Psoas muscle (tissue), 8 donors: Measurements from ENCODE around the gene PSMA1. TPM values are rescaled to one million over a fixed set of nuclear protein-coding genes. Genes with fewer than 3 reads are reported as not detected.

Experiments used
- ATAC-seq, 4 donors: fragments of 200-7000 bp; cut with Tn5 transposase; one replicate each; pipeline ENCODE4 v1.9.1; 2020; ENCODE audit warnings: moderate library complexity in 3 of 4, mild to moderate bottlenecking in 2 of 4
- DNase-seq, 2 donors: peaks; one replicate each; pipeline ENCODE4 v3.0.0-alpha.2; 2020
- H3K27ac ChIP-seq: fragments of 200-600 bp; one replicate; pipeline ENCODE4 v1.8.0; 2022
- H3K27me3 ChIP-seq, 3 donors: fragments of 200-600 bp in 1 of 3; one replicate each; pipeline versions ENCODE4 v1.6.1 to v1.8.0; 2013 to 2022; ENCODE audit warnings: low read length in 2 of 3, mild to moderate bottlenecking in 2 of 3, moderate library complexity in 1 of 3; ENCODE audit not compliant: insufficient read depth in 3 of 3
- H3K36me3 ChIP-seq, 2 donors: fragments of 200-600 bp in 1 of 2; one replicate each; pipeline versions ENCODE4 v1.6.1 to v1.8.0; 2013 to 2022; ENCODE audit warnings: low read depth in 1 of 2, mild to moderate bottlenecking in 1 of 2, moderate library complexity in 1 of 2; ENCODE audit not compliant: insufficient read depth in 1 of 2
- H3K4me1 ChIP-seq: fragments of 200-600 bp; one replicate; pipeline ENCODE4 v1.8.0; 2022
- H3K4me3 ChIP-seq: fragments of 200-600 bp; one replicate; pipeline ENCODE4 v1.8.0; 2022; ENCODE audit warnings: mild to moderate bottlenecking
- H3K9me3 ChIP-seq: fragments of 200-600 bp; one replicate; pipeline ENCODE4 v1.8.0; 2022
- WGBS, 3 donors: extraction: QIAGEN DNeasy Blood & Tissue Kit; methylation state at CpG; one replicate each; pipeline versions ENCODE4 v1.1.6 to v1.1.7; 2013; 5-methylcytosine and 5-hydroxymethylcytosine counted together
- intact Hi-C, 2 donors: fragments of 100-400 bp; cut with DNase I; formaldehyde crosslinking; loops; one replicate each; pipeline versions ENCODE4 v1.11.0 to v1.14.2; 2022
- polyA plus RNA-seq, 3 donors: library from polyadenylated mRNA; stranded (reverse); fragments of 200-250 nt; gene quantifications; one replicate each; pipeline ENCODE4 v1.2.3, GENCODE V29; 2013
- total RNA-seq, 4 donors: library from RNA; stranded (reverse); fragmentation: NEBNext Ultra II Directional in 2 of 4; extraction: Animal tissue kit (Norgen Biotek cat#: 25700) in 2 of 4; gene quantifications; one replicate each; pipeline versions ENCODE4 v1.2.1 to v1.2.4, GENCODE V29; 2021 to 2023
- TF ChIP-seq, protein P1 (sequence below): fragments of 200-600 bp; IDR thresholded peaks from one replicate; pipeline ENCODE4 v1.8.0; 2022; ENCODE audit warnings: antibody characterized with exemption
- donor health status: healthy with polysubstance abuse.
- donor health status: DM: no; HTN: no; CAD: no; lungs with moderate emphysema.
- donor health status: Bipolar disorder and iron deficiency.
- donor health status: healthy.
- donor health status: DM: yes; HTN: yes; CAD: no.
- donor health status: DM: no; HTN: no; CAD: no.
- donor health status: DM: no; HTN: no; CAD: no.
- donor health status: DM: yes; HTN: yes; CAD: no.

The PSMA1 gene
- total and polyA plus RNA-seq, 7 donors: 113 to 357 (median 189) TPM

DNA sequence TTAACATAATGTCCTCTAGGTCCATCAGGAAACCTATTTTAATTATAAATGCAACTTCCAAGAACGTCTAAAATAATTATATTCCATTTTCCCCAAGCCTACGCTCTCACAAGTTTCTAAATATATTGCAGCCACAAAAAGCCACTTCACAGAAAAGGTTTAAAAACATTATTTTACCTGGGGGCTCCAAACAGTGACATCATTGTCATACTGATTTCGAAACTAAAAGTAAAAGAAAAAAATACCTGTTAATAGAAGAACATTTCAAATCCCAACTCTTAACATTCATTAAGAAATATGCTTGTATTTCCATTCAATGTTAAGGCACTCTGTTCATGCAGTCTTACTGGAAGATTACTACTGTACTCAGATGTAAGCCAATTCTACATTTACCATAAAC is 1.4 kb downstream of the PSMA1 start:
- peak overlapping the region; percentile 94 for H3K27ac ChIP-seq
- TF ChIP-seq, protein P1, sequence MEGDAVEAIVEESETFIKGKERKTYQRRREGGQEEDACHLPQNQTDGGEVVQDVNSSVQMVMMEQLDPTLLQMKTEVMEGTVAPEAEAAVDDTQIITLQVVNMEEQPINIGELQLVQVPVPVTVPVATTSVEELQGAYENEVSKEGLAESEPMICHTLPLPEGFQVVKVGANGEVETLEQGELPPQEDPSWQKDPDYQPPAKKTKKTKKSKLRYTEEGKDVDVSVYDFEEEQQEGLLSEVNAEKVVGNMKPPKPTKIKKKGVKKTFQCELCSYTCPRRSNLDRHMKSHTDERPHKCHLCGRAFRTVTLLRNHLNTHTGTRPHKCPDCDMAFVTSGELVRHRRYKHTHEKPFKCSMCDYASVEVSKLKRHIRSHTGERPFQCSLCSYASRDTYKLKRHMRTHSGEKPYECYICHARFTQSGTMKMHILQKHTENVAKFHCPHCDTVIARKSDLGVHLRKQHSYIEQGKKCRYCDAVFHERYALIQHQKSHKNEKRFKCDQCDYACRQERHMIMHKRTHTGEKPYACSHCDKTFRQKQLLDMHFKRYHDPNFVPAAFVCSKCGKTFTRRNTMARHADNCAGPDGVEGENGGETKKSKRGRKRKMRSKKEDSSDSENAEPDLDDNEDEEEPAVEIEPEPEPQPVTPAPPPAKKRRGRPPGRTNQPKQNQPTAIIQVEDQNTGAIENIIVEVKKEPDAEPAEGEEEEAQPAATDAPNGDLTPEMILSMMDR: no peak

DNA sequence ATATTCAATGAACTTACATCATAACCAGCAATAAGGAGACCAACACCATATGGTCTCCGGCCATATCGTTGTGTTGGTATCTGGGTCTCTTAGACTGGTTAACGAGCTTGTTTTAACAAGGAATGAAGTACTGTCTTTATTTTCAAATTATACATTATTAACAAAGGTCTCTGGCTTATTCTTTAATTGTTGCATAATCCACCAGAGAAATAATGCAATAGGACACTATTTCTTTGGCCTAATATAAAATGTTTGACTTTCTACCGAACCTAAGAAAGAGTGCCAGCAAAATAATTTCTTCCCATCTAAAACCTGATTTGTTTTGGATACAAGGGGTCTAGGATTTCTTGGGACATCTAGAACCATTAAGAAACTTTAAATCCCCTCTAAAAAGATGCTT is 6.4 kb downstream of the PSMA1 start:
- intact Hi-C loops: loop anchor here in 1 of 2 donors (5.0 kb wide), 1 partner anchor 51 kb away; no protein-coding TSS in a partner anchor
- WGBS, 3 donors: 95 to 99% (median 97%) methylated on average over 4 of the region's 4 CpGs
- H3K27me3 ChIP-seq: no peaks in the 10 kb centered on the region
- TF ChIP-seq, protein P1: no peak
- DNase-seq: no peak
- H3K4me3 ChIP-seq: no peak overlapping the region
- no peak overlapping the region for H3K27ac ChIP-seq
- no peaks in the 10 kb centered on the region for H3K9me3 ChIP-seq
- peaks cover 8% of the 10 kb centered on the region for H3K4me1 ChIP-seq
- ATAC-seq: no peak
- peaks cover 16 to 100% of the 10 kb centered on the region in 2 donors for H3K36me3 ChIP-seq

More for the DNA sequence above, 1.4 kb downstream of the PSMA1 start:
- Histone ChIP-seq H3K4me1 (peaks cover 12% of the 10 kb centered on the region), H3K36me3 (peaks cover 0 to 51% of the 10 kb centered on the region in 2 donors), H3K27me3 (no peaks in the 10 kb centered on the region), H3K9me3 (no peaks in the 10 kb centered on the region), H3K4me3 (peak overlapping the region; percentile 96)
- WGBS, 3 donors: 78 to 88% (median 80%) methylated on average over 3 of the region's 3 CpGs
- intact Hi-C loops: no loop called here
- DNase-seq (no peak), ATAC-seq (no peak)

DNA sequence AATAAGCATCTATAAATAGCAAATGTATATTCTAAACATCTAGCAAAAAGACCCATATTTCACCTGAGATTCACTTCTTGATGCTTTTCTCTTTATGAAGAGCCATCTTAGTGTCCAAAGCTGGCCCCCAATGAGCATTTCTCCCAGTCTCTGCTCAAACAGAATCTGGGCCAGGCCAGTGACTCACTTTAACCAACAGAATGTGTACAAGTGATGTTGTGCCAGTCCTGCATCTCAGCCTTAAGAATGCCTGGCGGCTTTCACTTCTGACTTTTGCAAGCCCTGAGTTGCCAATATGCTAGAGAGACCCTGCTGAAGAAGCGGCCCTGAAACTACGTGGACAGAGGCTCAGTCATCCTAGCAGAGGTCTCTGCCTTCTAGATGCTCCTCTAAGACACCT is 13.7 kb downstream of the PSMA1 start:
- TF ChIP-seq, protein P1: no peak
- no peaks in the 10 kb centered on the region for H3K4me1 ChIP-seq
- intact Hi-C loops: loop anchor here in 1 of 2 donors (5.0 kb wide), 1 partner anchor 44 kb away; no protein-coding TSS in a partner anchor
- DNase-seq (no peak), ATAC-seq (peak; percentile 28 to 78 (median 57))
- H3K27ac ChIP-seq: no peak overlapping the region
- H3K4me3 ChIP-seq: no peak overlapping the region
- 87 to 94% (median 92%) methylated on average over 3 of the region's 3 CpGs for WGBS, 3 donors
- peaks cover 23 to 85% of the 10 kb centered on the region in 2 donors for H3K36me3 ChIP-seq
- H3K9me3 ChIP-seq: no peaks in the 10 kb centered on the region
- no peaks in the 10 kb centered on the region for H3K27me3 ChIP-seq

DNA sequence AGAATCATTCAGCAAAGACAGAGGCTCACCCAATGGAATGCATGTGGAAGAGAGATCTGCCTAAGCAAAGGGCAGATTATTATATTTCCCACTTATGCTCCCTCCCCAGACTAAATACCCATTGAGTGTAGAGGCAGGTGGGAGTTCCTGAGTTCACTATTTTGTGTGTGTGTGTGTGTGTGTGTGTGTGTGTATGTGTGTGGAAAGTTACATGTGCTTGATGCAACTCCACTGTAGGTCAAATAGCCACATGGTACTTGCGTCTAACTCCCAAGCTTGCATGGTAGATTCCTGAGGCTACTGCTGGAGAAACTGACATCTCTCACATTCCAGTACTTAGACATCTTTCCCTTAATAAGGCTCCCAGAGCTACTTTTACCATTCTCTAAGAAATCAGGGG is 17.2 kb downstream of the PSMA1 start:
- Histone ChIP-seq H3K36me3 (peaks cover 13 to 56% of the 10 kb centered on the region in 2 donors), H3K4me3 (no peak overlapping the region), H3K27me3 (no peaks in the 10 kb centered on the region), H3K27ac (no peak overlapping the region), H3K4me1 (peaks cover 13% of the 10 kb centered on the region), H3K9me3 (no peaks in the 10 kb centered on the region)
- intact Hi-C loops: no loop called here
- 81 to 96% (median 94%) methylated on average over 1 of the region's 1 CpG for WGBS, 3 donors
- DNase-seq (no peak), ATAC-seq (no peak)
- TF ChIP-seq, protein P1: no peak

DNA sequence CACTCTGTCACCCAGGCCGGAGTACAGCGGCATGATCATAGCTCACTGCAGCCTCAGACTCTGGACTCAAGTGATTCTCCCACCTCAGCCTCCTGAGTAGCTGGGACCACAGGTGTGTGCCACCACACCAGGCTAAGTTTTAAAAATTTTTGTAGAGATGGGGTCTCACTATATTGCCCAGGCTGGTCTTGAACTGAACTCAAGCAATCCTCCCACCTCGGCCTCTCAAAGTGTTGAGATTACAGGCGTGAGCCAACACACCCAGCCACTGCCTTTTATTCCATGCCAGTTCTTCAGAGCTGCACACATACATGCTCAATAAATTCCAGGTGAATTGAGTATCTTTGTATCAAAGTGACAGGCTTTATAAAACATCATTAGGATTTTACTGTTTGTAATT is 18.1 kb downstream of the PSMA1 start:
- Histone ChIP-seq H3K9me3 (no peaks in the 10 kb centered on the region), H3K36me3 (peaks cover 12 to 56% of the 10 kb centered on the region in 2 donors), H3K4me3 (no peak overlapping the region), H3K27ac (no peak overlapping the region), H3K4me1 (peaks cover 22% of the 10 kb centered on the region), H3K27me3 (no peaks in the 10 kb centered on the region)
- 95 to 98% (median 96%) methylated on average over 4 of the region's 4 CpGs for WGBS, 3 donors
- TF ChIP-seq, protein P1: no peak
- ATAC-seq: no peak
- intact Hi-C loops: no loop called here
- no peak for DNase-seq
